Endometrial microvascular endothelial cells (primary cell): ENCODE measurements around the gene IPO13. TPM values are rescaled to one million over a fixed set of nuclear protein-coding genes. Genes with fewer than 3 reads are reported as not detected.

Experiments
- in situ Hi-C: cut with HindIII; loops from 2 replicates; pipeline ENCODE4 v1.10.0; 2017; ENCODE audit warnings: low sequenced_read_pairs, low pct_unique_long_range_greater_than_20kb; ENCODE audit errors: inconsistent ontology term
- total RNA-seq: library from RNA; depleted of rRNA; stranded (reverse); fragments of >200 nt; gene quantifications from one replicate; pipeline ENCODE4 v1.2.3, GENCODE V29; 2015; ENCODE audit errors: inconsistent ontology term

IPO13 gene
- total RNA-seq, 1 donor from 2014 or later: 23.5 TPM

DNA sequence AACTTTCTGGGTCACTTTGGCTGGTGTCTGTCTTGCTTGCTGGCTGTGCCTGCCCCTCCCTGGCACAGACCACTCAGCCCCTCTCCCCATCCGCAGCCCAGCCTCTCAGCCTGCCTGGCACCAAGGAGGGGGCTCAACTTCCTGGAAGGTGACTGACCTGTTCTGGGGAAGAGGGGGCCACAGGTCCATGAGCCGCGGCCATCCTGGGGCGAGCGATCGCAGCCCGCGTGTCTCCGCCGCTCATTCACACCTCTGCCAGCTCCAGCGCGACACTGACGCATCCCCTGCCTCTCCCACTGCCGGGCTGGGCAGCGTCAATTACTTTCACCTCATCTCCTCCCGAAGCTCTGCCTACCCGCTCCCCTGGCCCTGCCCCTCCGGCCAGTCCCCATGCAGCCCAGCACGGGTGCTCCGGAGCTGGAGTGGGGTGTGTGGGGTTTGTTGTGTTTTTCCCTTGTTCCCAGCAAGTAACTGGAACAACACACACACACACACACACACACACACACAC lies 70.2 kb downstream of the IPO13 start:
- in situ Hi-C loops: no loop called here

Other genes with a start within 250 kb of the IPO13 start
- gene ST3GAL3, start 239.4 kb upstream of the IPO13 start, total RNA-seq: 9.0 TPM
- gene ARTN, start 13.1 kb upstream of the IPO13 start, total RNA-seq: not detected
- gene DPH2, start 23.1 kb downstream of the IPO13 start, total RNA-seq: 63.8 TPM
- 123 TPM for gene ATP6V0B, start 28.0 kb downstream of the IPO13 start, total RNA-seq
- 115 TPM for gene B4GALT2, start 32.3 kb downstream of the IPO13 start, total RNA-seq
- gene CCDC24, start 44.6 kb downstream of the IPO13 start, total RNA-seq: 1.3 TPM
- 0.28 TPM for gene SLC6A9, start 84.5 kb downstream of the IPO13 start, total RNA-seq
- not detected for gene KLF17, start 171.9 kb downstream of the IPO13 start, total RNA-seq
- gene KLF18, start 194.7 kb downstream of the IPO13 start, total RNA-seq: not detected